PFSK-1 (cell line): ENCODE measurements around the gene VCL.

Experiments
- FOXP2 ChIP-seq: optimal IDR thresholded peaks from 2 replicates; pipeline ENCODE3; 2011; ENCODE audit warnings: borderline replicate concordance, control low read depth, inconsistent platforms; ENCODE audit not compliant: insufficient read depth; ENCODE audit errors: extremely low read length, extremely low read depth
- POLR2AphosphoS5 ChIP-seq: IDR thresholded peaks from 2 replicates; pipeline ENCODE4 v1.6.1; 2012; ENCODE audit warnings: low read depth, mild to moderate bottlenecking, control low read depth, low read length, moderate library complexity
- SIN3A ChIP-seq: IDR thresholded peaks from 2 replicates; pipeline ENCODE4 v1.6.1; 2012; ENCODE audit warnings: mild to moderate bottlenecking, low read length, moderate library complexity, borderline replicate concordance; ENCODE audit not compliant: insufficient read depth
- TAF1 ChIP-seq: IDR thresholded peaks from 2 replicates; pipeline ENCODE4 v1.6.1; 2012; ENCODE audit warnings: low read length, control low read depth, borderline replicate concordance; ENCODE audit not compliant: insufficient read depth

- TF ChIP-seq POLR2AphosphoS5: no peak
- no peak for TF ChIP-seq TAF1
- no peak for TF ChIP-seq SIN3A
- TF ChIP-seq FOXP2: no peak
Measured at GRCh38 chr10:74160013-74160412, 162.1 kb downstream of the VCL start.
